Measurements from ENCODE around the gene C14orf119. TPM values are rescaled to one million over a fixed set of nuclear protein-coding genes. Genes with fewer than 3 reads are reported as not detected.

Gene C14orf119
- total RNA-seq, 1 donor from 2014 or later: 27.3 TPM

GRCh38 chr14:23069413-23069806 is 25.9 kb upstream of the C14orf119 start:
- TF ChIP-seq, protein P1, sequence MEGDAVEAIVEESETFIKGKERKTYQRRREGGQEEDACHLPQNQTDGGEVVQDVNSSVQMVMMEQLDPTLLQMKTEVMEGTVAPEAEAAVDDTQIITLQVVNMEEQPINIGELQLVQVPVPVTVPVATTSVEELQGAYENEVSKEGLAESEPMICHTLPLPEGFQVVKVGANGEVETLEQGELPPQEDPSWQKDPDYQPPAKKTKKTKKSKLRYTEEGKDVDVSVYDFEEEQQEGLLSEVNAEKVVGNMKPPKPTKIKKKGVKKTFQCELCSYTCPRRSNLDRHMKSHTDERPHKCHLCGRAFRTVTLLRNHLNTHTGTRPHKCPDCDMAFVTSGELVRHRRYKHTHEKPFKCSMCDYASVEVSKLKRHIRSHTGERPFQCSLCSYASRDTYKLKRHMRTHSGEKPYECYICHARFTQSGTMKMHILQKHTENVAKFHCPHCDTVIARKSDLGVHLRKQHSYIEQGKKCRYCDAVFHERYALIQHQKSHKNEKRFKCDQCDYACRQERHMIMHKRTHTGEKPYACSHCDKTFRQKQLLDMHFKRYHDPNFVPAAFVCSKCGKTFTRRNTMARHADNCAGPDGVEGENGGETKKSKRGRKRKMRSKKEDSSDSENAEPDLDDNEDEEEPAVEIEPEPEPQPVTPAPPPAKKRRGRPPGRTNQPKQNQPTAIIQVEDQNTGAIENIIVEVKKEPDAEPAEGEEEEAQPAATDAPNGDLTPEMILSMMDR (conservative IDR thresholded peaks at IDR 0.05; ENCODE audit: low read depth, low read length): no peak
- no peak for DNase-seq (ENCODE audit: low read depth)
- no peak overlapping the region for H3K4me3 ChIP-seq (ENCODE audit: low read depth, low read length)

GRCh38 chr14:23070262-23071129 is 24.8 kb upstream of the C14orf119 start:
- no peak for DNase-seq (ENCODE audit: low read depth)
- TF ChIP-seq, protein P1 (conservative IDR thresholded peaks at IDR 0.05; ENCODE audit: low read depth, low read length): no peak
- H3K4me3 ChIP-seq (ENCODE audit: low read depth, low read length): peak overlapping the region; percentile 73

DNA sequence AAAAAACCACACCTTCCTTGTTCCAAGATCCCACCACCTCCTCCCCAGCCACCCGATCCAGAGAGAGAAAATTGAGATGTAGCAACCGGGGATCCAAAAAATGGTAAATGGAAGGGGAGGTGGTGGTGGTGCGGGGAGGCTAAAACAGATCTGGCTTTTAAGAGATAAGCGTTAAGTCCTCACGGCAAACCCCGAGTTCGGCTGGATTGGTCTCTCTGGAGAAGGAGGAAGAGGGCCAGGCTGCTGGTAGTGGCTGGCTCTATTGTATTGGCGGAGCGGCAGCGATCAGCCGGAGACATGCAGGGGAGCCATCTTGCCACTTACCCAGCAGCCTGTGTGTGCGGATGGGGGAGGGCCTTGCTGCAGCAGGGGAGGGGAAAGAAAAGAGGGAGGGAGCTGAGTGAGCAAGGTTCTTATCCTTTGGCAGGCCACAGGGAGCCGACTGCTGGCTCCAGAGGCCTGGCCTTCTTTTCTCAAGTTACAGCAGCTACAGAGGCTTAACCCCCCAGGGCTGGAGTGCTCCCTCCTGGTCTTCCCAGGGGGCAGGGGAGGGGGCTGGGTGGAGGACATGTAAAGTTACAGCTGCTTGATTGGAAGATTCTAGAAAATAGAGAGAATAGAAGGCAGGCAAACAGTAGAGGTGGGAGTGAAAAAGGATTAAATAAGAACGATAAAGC is 23.9 kb upstream of the C14orf119 start:
- TF ChIP-seq, protein P1 (conservative IDR thresholded peaks at IDR 0.05; ENCODE audit: low read depth, low read length): no peak
- H3K4me3 ChIP-seq (ENCODE audit: low read depth, low read length): peak overlapping the region; percentile 73
- DNase-seq (ENCODE audit: low read depth): peak; percentile 52

- TF ChIP-seq, protein P1 (conservative IDR thresholded peaks at IDR 0.05; ENCODE audit: low read depth, low read length): no peak
- DNase-seq (ENCODE audit: low read depth): no peak
- peak overlapping the region; percentile 73 for H3K4me3 ChIP-seq (ENCODE audit: low read depth, low read length)
Measured at GRCh38 chr14:23071921-23072539, 23.3 kb upstream of the C14orf119 start.

GRCh38 chr14:23074906-23075305 is 20.4 kb upstream of the C14orf119 start:
- TF ChIP-seq, protein P1 (conservative IDR thresholded peaks at IDR 0.05; ENCODE audit: low read depth, low read length): no peak
- H3K4me3 ChIP-seq (ENCODE audit: low read depth, low read length): no peak overlapping the region
- no peak for DNase-seq (ENCODE audit: low read depth)

GRCh38 chr14:23076785-23077408 is 18.4 kb upstream of the C14orf119 start:
- no peak overlapping the region for H3K4me3 ChIP-seq (ENCODE audit: low read depth, low read length)
- no peak for DNase-seq (ENCODE audit: low read depth)
- TF ChIP-seq, protein P1 (conservative IDR thresholded peaks at IDR 0.05; ENCODE audit: low read depth, low read length): peak; percentile 74

All from epithelial cell of proximal tubule (primary cell).